Measurements from ENCODE around the gene SRPK2. TPM values are rescaled to one million over a fixed set of nuclear protein-coding genes. Genes with fewer than 3 reads are reported as not detected.
"Not testable (repeated sequence)": the region's sequence is repeated elsewhere in the genome, so short reads cannot be mapped to it uniquely, and the experiment has no call there.

Gene SRPK2
- total RNA-seq, 4 donors from 2014 or later = 29.5 to 48.2 (median 30.6) TPM

GRCh38 chr7:105327201-105327600 lies 61.5 kb downstream of the SRPK2 start:
- no peak for ATAC-seq (ENCODE audit: low FRiP score)
- TF ChIP-seq CTCF (IDR thresholded peaks at IDR 0.05) = no peak
- no peak for DNase-seq (ENCODE audit: low spot score)

GRCh38 chr7:105325216-105325904 lies 63.4 kb downstream of the SRPK2 start:
- no peak for TF ChIP-seq CTCF (IDR thresholded peaks at IDR 0.05)
- DNase-seq (ENCODE audit: low spot score) (no peak), ATAC-seq (ENCODE audit: low FRiP score) (no peak)

GRCh38 chr7:105324606-105325005 lies 64.1 kb downstream of the SRPK2 start:
- not testable (repeated sequence) for ATAC-seq (ENCODE audit: low FRiP score)

GRCh38 chr7:105323366-105323765 lies 65.4 kb downstream of the SRPK2 start:
- TF ChIP-seq CTCF (IDR thresholded peaks at IDR 0.05) = no peak
- no peak for ATAC-seq (ENCODE audit: low FRiP score)
- DNase-seq (ENCODE audit: low spot score) = no peak

More at GRCh38 chr7:105324606-105325005, 64.1 kb downstream of the SRPK2 start:
- DNase-seq (ENCODE audit: low spot score) = not testable (repeated sequence)

- TF ChIP-seq CTCF (IDR thresholded peaks at IDR 0.05) = no peak
- DNase-seq (ENCODE audit: low spot score) (no peak), ATAC-seq (ENCODE audit: low FRiP score) (no peak)
These were observed 66.0 kb downstream of the SRPK2 start for GRCh38 chr7:105322655-105323277.

- ATAC-seq (ENCODE audit: low FRiP score) (no peak), DNase-seq (ENCODE audit: low spot score) (no peak)
- no peak for TF ChIP-seq CTCF (IDR thresholded peaks at IDR 0.05)
These were observed 66.8 kb downstream of the SRPK2 start for GRCh38 chr7:105321754-105322455.

GRCh38 chr7:105320896-105321295 lies 67.8 kb downstream of the SRPK2 start:
- DNase-seq (ENCODE audit: low spot score) (no peak), ATAC-seq (ENCODE audit: low FRiP score) (no peak)
- TF ChIP-seq CTCF (IDR thresholded peaks at IDR 0.05) = no peak

All from omental fat pad (tissue), 4 donors.